Muscle layer of colon (tissue), 2 donors: Measurements from ENCODE around the gene PIH1D1.

ENCODE experiments used
- H3K27ac ChIP-seq: one replicate; pipeline ENCODE4 v1.7.0; 2013; ENCODE audit warnings: low read depth, mild to moderate bottlenecking, low read length, moderate library complexity
- H3K27me3 ChIP-seq, 2 donors: one replicate each; pipeline ENCODE4 v1.7.0; 2013; ENCODE audit warnings: low read length in 2 of 2, mild to moderate bottlenecking in 2 of 2; ENCODE audit not compliant: insufficient read depth in 2 of 2, control insufficient read depth in 1 of 2
- H3K36me3 ChIP-seq: one replicate; pipeline ENCODE4 v1.7.0; 2013; ENCODE audit warnings: mild to moderate bottlenecking, low read length; ENCODE audit not compliant: insufficient read depth
- H3K4me1 ChIP-seq: one replicate; pipeline ENCODE4 v1.7.0; 2013; ENCODE audit warnings: mild to moderate bottlenecking, low read length; ENCODE audit not compliant: insufficient read depth
- H3K4me3 ChIP-seq, 2 donors: one replicate each; pipeline ENCODE4 v1.7.0; 2013; ENCODE audit warnings: low read length in 2 of 2, low read depth in 1 of 2, mild to moderate bottlenecking in 1 of 2, moderate library complexity in 1 of 2
- H3K9ac ChIP-seq: one replicate; pipeline ENCODE4 v1.7.0; 2013; ENCODE audit warnings: low read length
- H3K9me3 ChIP-seq: one replicate; pipeline ENCODE4 v1.7.0; 2013; ENCODE audit warnings: mild to moderate bottlenecking, low read length
- donor health status: abdominal sarcoma.
- donor health status: Adenocarcinoma of cecum.

Gene PIH1D1

GRCh38 chr19:49440439-49441209 is 11.0 kb downstream of the PIH1D1 start:
- H3K36me3 ChIP-seq, result no peaks in the 10 kb centered on the region
- peaks cover 27 to 72% of the 10 kb centered on the region in 2 donors for H3K27me3 ChIP-seq
- no peaks in the 10 kb centered on the region for H3K4me1 ChIP-seq
- no peaks in the 10 kb centered on the region for H3K9me3 ChIP-seq
- no peak overlapping the region for H3K9ac ChIP-seq
- H3K27ac ChIP-seq, result no peak overlapping the region
- H3K4me3 ChIP-seq, result no peak overlapping the region

DNA sequence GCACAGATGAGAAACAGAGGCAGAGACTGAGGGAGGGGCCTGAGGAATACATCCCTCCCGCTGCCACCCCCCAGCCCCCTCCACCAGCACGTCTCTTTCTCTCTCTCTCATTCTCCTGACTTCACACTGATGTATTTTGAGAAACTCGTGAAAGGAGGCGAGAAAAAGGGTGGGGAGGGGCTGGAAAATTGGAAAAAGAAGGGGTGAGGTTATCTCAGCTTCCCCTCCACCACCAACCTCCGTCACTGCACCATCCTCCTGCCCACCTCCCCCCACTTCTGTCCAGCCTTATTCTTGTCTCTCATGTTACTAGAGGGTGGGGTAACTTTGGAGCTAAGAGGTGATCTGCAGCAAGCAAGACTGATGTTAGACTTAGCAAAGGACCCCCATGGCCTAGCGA is 11.8 kb downstream of the PIH1D1 start:
- Histone ChIP-seq H3K9ac (no peak overlapping the region), H3K36me3 (no peaks in the 10 kb centered on the region), H3K4me3 (no peak overlapping the region), H3K27ac (no peak overlapping the region), H3K9me3 (no peaks in the 10 kb centered on the region), H3K4me1 (no peaks in the 10 kb centered on the region), H3K27me3 (peaks cover 32 to 80% of the 10 kb centered on the region in 2 donors)

- H3K27ac ChIP-seq, result no peak overlapping the region
- no peaks in the 10 kb centered on the region for H3K9me3 ChIP-seq
- H3K9ac ChIP-seq, result no peak overlapping the region
These were observed 13.4 kb downstream of the PIH1D1 start for GRCh38 chr19:49438261-49438660.

DNA sequence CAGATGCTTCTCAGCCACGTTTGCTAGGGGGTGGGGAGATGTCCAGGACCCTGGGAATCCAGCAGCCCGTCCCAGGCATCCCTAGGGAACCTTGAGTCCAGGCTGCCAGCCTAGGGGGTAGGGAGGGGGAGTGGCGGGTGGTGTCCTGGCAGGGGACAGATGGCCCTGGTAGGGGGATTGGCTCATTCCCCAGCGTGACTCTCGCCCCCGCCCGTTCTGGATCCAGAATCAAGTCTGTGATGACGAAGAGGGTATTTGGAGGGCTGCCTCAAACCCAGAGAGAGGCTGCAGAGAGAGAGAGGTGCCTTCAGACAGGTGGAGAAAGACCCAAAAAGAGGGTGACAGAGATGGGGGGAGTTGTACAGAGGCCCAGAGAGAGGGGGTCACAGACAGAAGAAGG is 14.4 kb downstream of the PIH1D1 start:
- Histone ChIP-seq H3K9me3 (no peaks in the 10 kb centered on the region), H3K27me3 (peaks cover 49 to 94% of the 10 kb centered on the region in 2 donors), H3K36me3 (no peaks in the 10 kb centered on the region), H3K4me1 (no peaks in the 10 kb centered on the region), H3K9ac (no peak overlapping the region), H3K4me3 (no peak overlapping the region), H3K27ac (no peak overlapping the region)

More at GRCh38 chr19:49438261-49438660, 13.4 kb downstream of the PIH1D1 start:
- H3K27me3 ChIP-seq, result peaks cover 48 to 94% of the 10 kb centered on the region in 2 donors
- H3K4me3 ChIP-seq, result no peak overlapping the region
- H3K36me3 ChIP-seq, result no peaks in the 10 kb centered on the region
- no peaks in the 10 kb centered on the region for H3K4me1 ChIP-seq

DNA sequence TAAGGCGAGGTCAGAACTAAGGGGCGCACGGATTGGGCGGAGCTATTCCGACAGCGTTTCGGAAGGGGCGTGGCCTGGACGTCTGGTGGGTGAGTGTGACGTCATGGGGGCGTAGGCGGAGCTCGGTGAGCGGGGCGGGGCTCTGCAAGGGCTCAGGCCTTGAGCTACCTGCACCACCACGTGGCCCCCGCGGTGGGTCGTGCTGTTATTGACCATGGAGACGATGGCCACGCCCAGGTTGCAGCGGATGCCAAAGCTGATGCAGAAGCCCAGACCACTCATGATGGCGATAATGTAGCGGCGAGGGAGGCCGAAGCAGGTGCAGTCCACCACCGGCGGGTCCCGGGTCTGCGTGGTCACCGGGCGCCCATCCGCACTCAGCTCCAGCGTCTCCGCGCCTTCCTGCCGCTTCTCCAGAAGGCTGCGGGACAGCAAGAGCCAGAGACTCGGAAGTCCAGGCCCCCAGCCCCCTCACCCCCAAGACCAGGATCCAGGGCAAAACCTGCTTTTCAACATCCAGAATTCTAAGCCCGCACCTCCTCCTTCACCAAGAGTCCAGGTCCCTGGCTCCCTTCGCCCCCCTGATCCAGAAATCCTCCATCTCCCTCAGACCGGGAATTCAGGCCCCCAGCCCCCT is 15.1 kb downstream of the PIH1D1 start:
- H3K27ac ChIP-seq, result no peak overlapping the region
- no peaks in the 10 kb centered on the region for H3K9me3 ChIP-seq
- H3K27me3 ChIP-seq, result peaks cover 48 to 94% of the 10 kb centered on the region in 2 donors
- no peaks in the 10 kb centered on the region for H3K4me1 ChIP-seq
- no peaks in the 10 kb centered on the region for H3K36me3 ChIP-seq
- no peak overlapping the region for H3K9ac ChIP-seq
- no peak overlapping the region for H3K4me3 ChIP-seq

GRCh38 chr19:49435670-49436069 is 15.9 kb downstream of the PIH1D1 start:
- no peak overlapping the region for H3K9ac ChIP-seq
- no peak overlapping the region for H3K4me3 ChIP-seq
- H3K4me1 ChIP-seq, result no peaks in the 10 kb centered on the region
- H3K36me3 ChIP-seq, result no peaks in the 10 kb centered on the region
- H3K27ac ChIP-seq, result no peak overlapping the region
- H3K27me3 ChIP-seq, result peaks cover 46 to 98% of the 10 kb centered on the region in 2 donors
- no peaks in the 10 kb centered on the region for H3K9me3 ChIP-seq

DNA sequence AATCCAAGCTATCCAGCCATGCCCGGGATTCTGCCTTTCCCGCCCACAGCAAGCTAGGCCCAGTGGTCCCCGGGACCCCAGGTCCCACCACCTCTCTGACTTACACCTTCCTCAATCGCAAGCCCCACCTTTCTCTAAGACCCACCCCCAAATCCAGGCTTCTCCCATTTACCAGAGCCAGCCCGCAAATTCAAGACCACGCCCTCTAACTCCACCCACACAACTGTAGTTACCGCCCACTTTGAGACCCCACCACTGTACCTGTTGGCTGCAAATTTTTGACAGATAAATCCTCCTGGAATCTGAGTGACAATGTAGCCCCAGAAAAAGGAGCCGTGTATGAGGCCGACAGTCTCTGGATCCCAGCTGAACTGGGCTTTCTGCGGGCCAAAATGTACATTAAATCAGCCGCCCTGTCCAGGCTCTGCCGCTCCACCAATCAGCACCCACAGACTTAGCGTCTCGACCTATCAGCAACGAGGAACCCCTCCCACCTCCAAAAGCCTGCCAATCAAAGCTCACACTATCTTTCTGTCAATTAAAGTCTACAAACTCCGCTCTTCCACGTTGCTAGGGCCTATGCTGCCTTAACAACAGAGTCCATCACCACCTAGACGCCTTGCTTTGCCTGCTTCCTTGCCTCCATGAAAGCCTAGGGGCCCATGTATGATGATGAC is 16.6 kb downstream of the PIH1D1 start:
- no peak overlapping the region for H3K4me3 ChIP-seq
- H3K27me3 ChIP-seq, result peaks cover 41 to 97% of the 10 kb centered on the region in 2 donors
- no peak overlapping the region for H3K9ac ChIP-seq
- no peak overlapping the region for H3K27ac ChIP-seq
- no peaks in the 10 kb centered on the region for H3K36me3 ChIP-seq
- no peaks in the 10 kb centered on the region for H3K4me1 ChIP-seq
- no peaks in the 10 kb centered on the region for H3K9me3 ChIP-seq

- Histone ChIP-seq H3K27me3 (peaks cover 37 to 94% of the 10 kb centered on the region in 2 donors), H3K9ac (no peak overlapping the region), H3K4me1 (peaks cover 3% of the 10 kb centered on the region), H3K36me3 (no peaks in the 10 kb centered on the region), H3K9me3 (no peaks in the 10 kb centered on the region), H3K4me3 (no peak overlapping the region), H3K27ac (no peak overlapping the region)
These were observed 18.2 kb downstream of the PIH1D1 start for GRCh38 chr19:49433240-49433901.

GRCh38 chr19:49432141-49433073 is 19.2 kb downstream of the PIH1D1 start:
- peaks cover 8% of the 10 kb centered on the region for H3K4me1 ChIP-seq
- H3K27me3 ChIP-seq, result peaks cover 43 to 94% of the 10 kb centered on the region in 2 donors
- H3K4me3 ChIP-seq, result no peak overlapping the region
- no peak overlapping the region for H3K9ac ChIP-seq
- no peak overlapping the region for H3K27ac ChIP-seq
- no peaks in the 10 kb centered on the region for H3K9me3 ChIP-seq
- no peaks in the 10 kb centered on the region for H3K36me3 ChIP-seq

DNA sequence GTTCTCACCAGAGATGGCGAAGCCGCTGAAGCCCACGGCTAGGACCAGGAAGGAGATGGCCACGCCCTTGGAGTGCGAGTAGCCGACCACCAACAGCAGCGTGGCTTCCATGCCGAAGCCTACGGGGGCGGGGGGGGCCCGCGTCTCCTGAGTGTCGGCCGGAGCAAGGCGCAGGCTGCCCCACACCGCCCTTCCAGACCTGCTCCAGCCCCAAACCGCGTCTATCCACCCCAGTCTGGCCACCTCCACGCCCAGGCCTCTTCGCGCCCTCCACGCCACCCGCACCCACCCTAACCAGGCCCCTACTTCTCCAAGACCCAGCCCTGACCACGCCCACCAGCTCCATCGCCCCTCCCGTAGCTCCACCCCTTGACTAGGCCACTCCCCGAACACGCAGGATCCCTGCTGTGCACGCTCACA is 20.3 kb downstream of the PIH1D1 start:
- peaks cover 8% of the 10 kb centered on the region for H3K4me1 ChIP-seq
- H3K9ac ChIP-seq, result no peak overlapping the region
- no peak overlapping the region for H3K4me3 ChIP-seq
- H3K27ac ChIP-seq, result no peak overlapping the region
- no peaks in the 10 kb centered on the region for H3K36me3 ChIP-seq
- H3K9me3 ChIP-seq, result no peaks in the 10 kb centered on the region
- peaks cover 53 to 95% of the 10 kb centered on the region in 2 donors for H3K27me3 ChIP-seq
